K562 (cell line): ENCODE measurements around the gene AIFM3. TPM values are rescaled to one million over a fixed set of nuclear protein-coding genes. Genes with fewer than 3 reads are reported as not detected.
A peak's percentile ranks its signal among the peaks of the same experiment; 100 is the strongest.

ENCODE experiments used
- CBX5 ChIP-seq: IDR thresholded peaks from 2 replicates; pipeline ENCODE4 v1.6.1; 2014; ENCODE audit warnings: low read depth, borderline replicate concordance
- CHD2 ChIP-seq: IDR thresholded peaks from 2 replicates; pipeline ENCODE4 v1.6.1; 2011; ENCODE audit warnings: low read depth, low read length
- DDX20 ChIP-seq: fragments of 450-650 bp; IDR thresholded peaks from 2 replicates; pipeline ENCODE4 v1.6.1; 2016; ENCODE audit warnings: missing genetic modification characterization, low read depth, mild to moderate bottlenecking, missing compliant biosample characterization, moderate library complexity
- FOSL1 ChIP-seq: fragments of 200-800 bp; sonication (Bioruptor generic); conservative IDR thresholded peaks from 2 replicates; pipeline ENCODE4 v1.6.1; 2016; ENCODE audit warnings: missing genetic modification characterization, missing compliant biosample characterization
- HCFC1 ChIP-seq: IDR thresholded peaks from 2 replicates; pipeline ENCODE4 v1.6.1; 2012; ENCODE audit warnings: low read depth, low read length, improper control_type of control experiment
- IRF1 ChIP-seq: sonication (generic); formaldehyde crosslinking; IDR thresholded peaks from 2 replicates; pipeline ENCODE4 v1.8.0; 2022; ENCODE audit warnings: missing genetic modification reagents, mild to moderate bottlenecking, borderline replicate concordance
- KDM2B ChIP-seq: fragments of 250-450 bp; sonication (Bioruptor Pico); IDR thresholded peaks from 2 replicates; pipeline ENCODE4 v1.8.0; 2021; ENCODE audit warnings: mild to moderate bottlenecking, moderate library complexity
- MAFG ChIP-seq: fragments of 450-650 bp; conservative IDR thresholded peaks from 2 replicates; pipeline ENCODE4 v1.6.1; 2016; ENCODE audit warnings: missing genetic modification characterization, missing compliant biosample characterization
- NONO ChIP-seq, 2 experiments: fragments of 200-400 bp in 1 of 2; fragments of 450-650 bp in 1 of 2; formaldehyde crosslinking in 1 of 2; IDR thresholded peaks; 2 replicates each; pipeline ENCODE4 v1.6.1; 2017; ENCODE audit warnings: low read depth in 2 of 2, mild to moderate bottlenecking in 2 of 2, moderate library complexity in 2 of 2, low read length in 1 of 2
- NR2C1 ChIP-seq, 2 experiments: fragments of 450-650 bp; IDR thresholded peaks; 2 replicates each; pipeline ENCODE4 v1.6.1; 2017; ENCODE audit warnings: mild to moderate bottlenecking in 2 of 2, antibody characterized with exemption in 1 of 2, inconsistent platforms in 1 of 2, missing compliant biosample characterization in 1 of 2, missing genetic modification characterization in 1 of 2
- NR2C2 ChIP-seq, 2 experiments: fragments of 200-800 bp in 1 of 2; sonication (Bioruptor generic) in 1 of 2; sonication (generic) in 1 of 2; formaldehyde crosslinking in 1 of 2; IDR thresholded peaks; 2 replicates each; pipeline versions ENCODE4 v1.6.1 to v1.8.0; 2016 to 2022; ENCODE audit warnings: mild to moderate bottlenecking in 1 of 2, missing compliant biosample characterization in 1 of 2, missing genetic modification characterization in 1 of 2, missing genetic modification reagents in 1 of 2
- NUFIP1 ChIP-seq: fragments of 450-650 bp; IDR thresholded peaks from 2 replicates; pipeline ENCODE4 v1.6.1; 2018; ENCODE audit not compliant: partially characterized antibody
- PCBP2 ChIP-seq: fragments of 200-400 bp; formaldehyde crosslinking; IDR thresholded peaks from 2 replicates; pipeline ENCODE4 v1.6.1; 2018; ENCODE audit warnings: low read length, low read depth, mild to moderate bottlenecking, moderate library complexity; ENCODE audit not compliant: poor library complexity, severe bottlenecking
- STAT5B ChIP-seq: fragments of 250-450 bp; sonication (Bioruptor Pico); IDR thresholded peaks from 2 replicates; pipeline ENCODE4 v1.8.0; 2021; ENCODE audit warnings: mild to moderate bottlenecking, inconsistent platforms
- TEAD4 ChIP-seq, 2 experiments: sonication (generic) in 1 of 2; formaldehyde crosslinking in 1 of 2; IDR thresholded peaks; 2 replicates each; pipeline versions ENCODE4 v1.6.1 to v1.8.0; 2012 to 2022; ENCODE audit warnings: borderline replicate concordance in 1 of 2, inconsistent platforms in 1 of 2, low read length in 1 of 2, mild to moderate bottlenecking in 1 of 2, missing genetic modification reagents in 1 of 2
- THRA ChIP-seq: fragments of 450-650 bp; IDR thresholded peaks from 2 replicates; pipeline ENCODE4 v1.6.1; 2017; ENCODE audit warnings: mild to moderate bottlenecking, moderate library complexity
- U2AF2 ChIP-seq: fragments of 200-400 bp; formaldehyde crosslinking; optimal IDR thresholded peaks from 2 replicates; pipeline ENCODE3; 2017; ENCODE audit warnings: low read depth, mild to moderate bottlenecking, low read length
- ZNF134 ChIP-seq: fragments of 250-450 bp; sonication (Bioruptor Pico); conservative IDR thresholded peaks from 2 replicates; pipeline ENCODE4 v1.4.0; 2020
- ZNF24 ChIP-seq: fragments of 450-650 bp; IDR thresholded peaks from 2 replicates; pipeline ENCODE4 v1.6.1; 2016
- ZNF436 ChIP-seq: fragments of 250-450, 450-650 bp; sonication (Bioruptor Pico); formaldehyde crosslinking; IDR thresholded peaks from 2 replicates; pipeline ENCODE4 v1.7.0; 2020; ENCODE audit warnings: mild to moderate bottlenecking
- ZNF561 ChIP-seq: fragments of 450-650 bp; formaldehyde crosslinking; conservative IDR thresholded peaks from 2 replicates; pipeline ENCODE4 v1.4.0; 2020; ENCODE audit warnings: mild to moderate bottlenecking, moderate library complexity
- ZNF589 ChIP-seq: fragments of 200-800 bp; sonication (Bioruptor generic); IDR thresholded peaks from 2 replicates; pipeline ENCODE4 v1.6.1; 2016; ENCODE audit warnings: low read depth, missing genetic modification characterization, missing compliant biosample characterization
- polyA plus RNA-seq, 8 experiments: library from polyadenylated mRNA; depleted of rRNA in 4 of 8; stranded (reverse) in 5 of 8; unstranded in 3 of 8; fragments of >200 nt; fragmentation: Nextera tagmentation in 2 of 8; fragmentation: Illumina TruSeq in 1 of 8; extraction: Ambion mirVana in 2 of 8; extraction: Trizol in 1 of 8; gene quantifications; 2 replicates each; pipeline versions ENCODE4 v1.2.1 to v1.2.3, GENCODE V29; 2011 to 2014; ENCODE audit warnings: inconsistent platforms in 1 of 8, missing spikeins in 1 of 8
- total RNA-seq, 7 experiments: library from RNA; depleted of rRNA in 6 of 7; stranded (reverse); fragments of >200 nt in 6 of 7; fragmentation: Illumina TruSeq in 2 of 7; extraction: Trizol in 2 of 7; gene quantifications; 2 replicates each; pipeline versions ENCODE4 v1.2.1 to v1.2.3, GENCODE V29; 2011 to 2021; ENCODE audit warnings: low replicate concordance in 1 of 7
- TF ChIP-seq, protein P1 (sequence below): fragments of 450-650 bp; formaldehyde crosslinking; IDR thresholded peaks from 2 replicates; pipeline ENCODE4 v1.4.0; 2022; ENCODE audit warnings: mild to moderate bottlenecking, moderate library complexity
- TF ChIP-seq, protein P2 (sequence below): IDR thresholded peaks from 3 replicates; pipeline ENCODE4 v1.6.1; 2011; ENCODE audit warnings: borderline replicate concordance, mild to moderate bottlenecking; ENCODE audit not compliant: insufficient read length, insufficient read depth

AIFM3 gene
- total and polyA plus RNA-seq, 9 of the 15 experiments (the other 6 are each of a cell fraction or from before 2014, with no cell fraction given) = 0.03 to 0.20 (median 0.07) TPM; not detected in 1

GRCh38 chr22:20981787-20982562 is 14.9 kb downstream of the AIFM3 start, which contains the start of gene LZTR1 (continued):
- TF ChIP-seq NR2C2 (CRISPR knock-in tag; IDR thresholded peaks at IDR 0.05) = no peak
- no peak for TF ChIP-seq NR2C2 (tag; IDR thresholded peaks at IDR 0.05)
- no peak for TF ChIP-seq CBX5
- no peak for TF ChIP-seq ZNF436 (CRISPR knock-in tag)
- peak; percentile 60; the same call in 1 of the 2 replicates for TF ChIP-seq CHD2
- TF ChIP-seq NUFIP1 = no peak
- TF ChIP-seq NONO (IDR thresholded peaks at IDR 0.05; ENCODE audit: low read depth in 2 of 2, low read length in 1 of 2) = no peak
- no peak for TF ChIP-seq MAFG (tag)
- no peak for TF ChIP-seq TEAD4 (IDR thresholded peaks at IDR 0.05; ENCODE audit: low read length)
- no peak for TF ChIP-seq TEAD4 (CRISPR knock-in tag; IDR thresholded peaks at IDR 0.05; ENCODE audit: borderline replicate concordance)
- peak; percentile 98 for TF ChIP-seq KDM2B
- no peak for TF ChIP-seq ZNF24
- TF ChIP-seq ZNF134 (CRISPR knock-in tag) = peak; percentile 88
- TF ChIP-seq FOSL1 (tag) = no peak
- TF ChIP-seq, protein P1, sequence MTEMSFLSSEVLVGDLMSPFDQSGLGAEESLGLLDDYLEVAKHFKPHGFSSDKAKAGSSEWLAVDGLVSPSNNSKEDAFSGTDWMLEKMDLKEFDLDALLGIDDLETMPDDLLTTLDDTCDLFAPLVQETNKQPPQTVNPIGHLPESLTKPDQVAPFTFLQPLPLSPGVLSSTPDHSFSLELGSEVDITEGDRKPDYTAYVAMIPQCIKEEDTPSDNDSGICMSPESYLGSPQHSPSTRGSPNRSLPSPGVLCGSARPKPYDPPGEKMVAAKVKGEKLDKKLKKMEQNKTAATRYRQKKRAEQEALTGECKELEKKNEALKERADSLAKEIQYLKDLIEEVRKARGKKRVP (CRISPR knock-in tag) = peak; percentile 84
- TF ChIP-seq THRA = no peak
- TF ChIP-seq, protein P2, sequence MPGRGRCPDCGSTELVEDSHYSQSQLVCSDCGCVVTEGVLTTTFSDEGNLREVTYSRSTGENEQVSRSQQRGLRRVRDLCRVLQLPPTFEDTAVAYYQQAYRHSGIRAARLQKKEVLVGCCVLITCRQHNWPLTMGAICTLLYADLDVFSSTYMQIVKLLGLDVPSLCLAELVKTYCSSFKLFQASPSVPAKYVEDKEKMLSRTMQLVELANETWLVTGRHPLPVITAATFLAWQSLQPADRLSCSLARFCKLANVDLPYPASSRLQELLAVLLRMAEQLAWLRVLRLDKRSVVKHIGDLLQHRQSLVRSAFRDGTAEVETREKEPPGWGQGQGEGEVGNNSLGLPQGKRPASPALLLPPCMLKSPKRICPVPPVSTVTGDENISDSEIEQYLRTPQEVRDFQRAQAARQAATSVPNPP = no peak
- no peak for TF ChIP-seq NR2C1 (IDR thresholded peaks at IDR 0.05)
- no peak for TF ChIP-seq NR2C1 (tag; IDR thresholded peaks at IDR 0.05)
- TF ChIP-seq ZNF589 (CRISPR knock-in tag) = no peak
- no peak for TF ChIP-seq IRF1 (CRISPR knock-in tag)
- no peak for TF ChIP-seq U2AF2
- TF ChIP-seq HCFC1 = peak; percentile 95
- no peak for TF ChIP-seq PCBP2
- no peak for TF ChIP-seq STAT5B
- 0 out of 2 replicates have a peak, but pooled peaks have one; percentile 71 for TF ChIP-seq ZNF561 (CRISPR knock-in tag)
- no peak for TF ChIP-seq DDX20 (tag)
